ENCODE data around the gene ST14.

DNA sequence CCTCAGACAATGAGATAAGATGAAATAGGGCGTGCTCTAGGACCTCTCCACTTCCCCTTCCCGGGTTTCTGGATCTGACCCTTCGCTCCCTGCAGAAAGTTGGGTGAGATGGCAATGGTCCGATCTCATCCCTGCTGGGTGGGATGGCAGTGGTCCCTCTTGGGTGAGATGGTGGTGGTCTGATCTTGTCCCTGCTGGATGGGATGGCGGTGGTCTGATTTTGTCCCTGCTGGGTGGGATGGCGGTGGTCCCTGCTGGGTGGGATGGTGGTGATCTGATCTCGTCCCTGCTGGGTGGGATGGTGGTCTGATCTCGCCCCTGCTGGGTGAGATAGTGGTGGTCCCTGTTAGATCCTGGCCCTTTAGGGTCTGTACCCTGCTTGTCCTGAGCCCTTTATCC lies 21.3 kb downstream of the ST14 start:
- TF ChIP-seq TAF1 (IDR thresholded peaks at IDR 0.05; ENCODE audit: borderline replicate concordance, insufficient read depth, low read length) (no peak), POLR2AphosphoS5 (IDR thresholded peaks at IDR 0.05; ENCODE audit: low read depth, low read length) (no peak)
- TF ChIP-seq, protein P1, sequence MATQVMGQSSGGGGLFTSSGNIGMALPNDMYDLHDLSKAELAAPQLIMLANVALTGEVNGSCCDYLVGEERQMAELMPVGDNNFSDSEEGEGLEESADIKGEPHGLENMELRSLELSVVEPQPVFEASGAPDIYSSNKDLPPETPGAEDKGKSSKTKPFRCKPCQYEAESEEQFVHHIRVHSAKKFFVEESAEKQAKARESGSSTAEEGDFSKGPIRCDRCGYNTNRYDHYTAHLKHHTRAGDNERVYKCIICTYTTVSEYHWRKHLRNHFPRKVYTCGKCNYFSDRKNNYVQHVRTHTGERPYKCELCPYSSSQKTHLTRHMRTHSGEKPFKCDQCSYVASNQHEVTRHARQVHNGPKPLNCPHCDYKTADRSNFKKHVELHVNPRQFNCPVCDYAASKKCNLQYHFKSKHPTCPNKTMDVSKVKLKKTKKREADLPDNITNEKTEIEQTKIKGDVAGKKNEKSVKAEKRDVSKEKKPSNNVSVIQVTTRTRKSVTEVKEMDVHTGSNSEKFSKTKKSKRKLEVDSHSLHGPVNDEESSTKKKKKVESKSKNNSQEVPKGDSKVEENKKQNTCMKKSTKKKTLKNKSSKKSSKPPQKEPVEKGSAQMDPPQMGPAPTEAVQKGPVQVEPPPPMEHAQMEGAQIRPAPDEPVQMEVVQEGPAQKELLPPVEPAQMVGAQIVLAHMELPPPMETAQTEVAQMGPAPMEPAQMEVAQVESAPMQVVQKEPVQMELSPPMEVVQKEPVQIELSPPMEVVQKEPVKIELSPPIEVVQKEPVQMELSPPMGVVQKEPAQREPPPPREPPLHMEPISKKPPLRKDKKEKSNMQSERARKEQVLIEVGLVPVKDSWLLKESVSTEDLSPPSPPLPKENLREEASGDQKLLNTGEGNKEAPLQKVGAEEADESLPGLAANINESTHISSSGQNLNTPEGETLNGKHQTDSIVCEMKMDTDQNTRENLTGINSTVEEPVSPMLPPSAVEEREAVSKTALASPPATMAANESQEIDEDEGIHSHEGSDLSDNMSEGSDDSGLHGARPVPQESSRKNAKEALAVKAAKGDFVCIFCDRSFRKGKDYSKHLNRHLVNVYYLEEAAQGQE (IDR thresholded peaks at IDR 0.05; ENCODE audit: insufficient read depth in 1 of 2, low read depth in 2 of 2, low read length in 2 of 2) = no peak
